ENCODE results near the gene PRSS1. TPM values are rescaled to one million over a fixed set of nuclear protein-coding genes. Genes with fewer than 3 reads are reported as not detected.

PRSS1 gene
- polyA plus RNA-seq, 1 donor from 2014 or later = not detected

DNA sequence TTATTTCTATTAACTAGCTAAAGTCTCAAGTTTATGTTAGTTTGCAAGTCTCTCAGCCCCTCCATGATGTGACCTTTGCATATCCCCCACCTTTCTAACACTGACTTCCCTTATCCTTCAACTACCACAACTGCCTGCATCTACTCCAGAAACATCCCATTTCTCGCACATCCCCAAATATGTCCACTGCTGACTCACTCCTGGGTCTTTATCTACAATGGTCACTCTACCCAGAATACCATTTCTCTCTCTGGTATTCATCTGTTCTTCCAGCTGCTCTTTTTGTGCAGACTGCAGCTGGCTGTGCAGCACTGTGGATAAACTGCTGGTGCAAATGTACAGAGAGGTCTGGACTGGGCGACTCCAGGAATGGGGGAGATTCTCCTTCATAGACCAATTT, 32.7 kb upstream of the PRSS1 start:
- Histone ChIP-seq H2AFZ (ENCODE audit: low read depth, low read length) (no peak overlapping the region), H3F3A (ENCODE audit: insufficient read depth, low read length, poor library complexity, severe bottlenecking) (no peaks in the 10 kb centered on the region), H3K9me2 (ENCODE audit: insufficient read depth, low read length) (no peaks in the 10 kb centered on the region), H3K36me3 (ENCODE audit: insufficient read depth, low read length) (no peaks in the 10 kb centered on the region), H3K79me2 (replicated peaks; ENCODE audit: insufficient read depth, low read length) (no peaks in the 10 kb centered on the region), H3K9ac (ENCODE audit: low read length) (no peak overlapping the region), H4K20me1 (ENCODE audit: insufficient read depth) (no peaks in the 10 kb centered on the region), H3K4me3 (ENCODE audit: low read length) (no peak overlapping the region), H3K27me3 (ENCODE audit: insufficient read depth, low read depth, low read length) (no peaks in the 10 kb centered on the region), H3K27ac (ENCODE audit: low read length) (no peak overlapping the region), H3K9me3 (ENCODE audit: low read length) (no peaks in the 10 kb centered on the region), H3K4me2 (ENCODE audit: low read length) (no peak overlapping the region)
- TF ChIP-seq POLR2AphosphoS5 (IDR thresholded peaks at IDR 0.05) = no peak
- TF ChIP-seq RAD21 (conservative IDR thresholded peaks at IDR 0.05) = no peak
- TF ChIP-seq EP300 (conservative IDR thresholded peaks at IDR 0.05; ENCODE audit: poor library complexity, severe bottlenecking) = no peak
- no peak for TF ChIP-seq TAF1 (IDR thresholded peaks at IDR 0.05; ENCODE audit: low read depth)

DNA sequence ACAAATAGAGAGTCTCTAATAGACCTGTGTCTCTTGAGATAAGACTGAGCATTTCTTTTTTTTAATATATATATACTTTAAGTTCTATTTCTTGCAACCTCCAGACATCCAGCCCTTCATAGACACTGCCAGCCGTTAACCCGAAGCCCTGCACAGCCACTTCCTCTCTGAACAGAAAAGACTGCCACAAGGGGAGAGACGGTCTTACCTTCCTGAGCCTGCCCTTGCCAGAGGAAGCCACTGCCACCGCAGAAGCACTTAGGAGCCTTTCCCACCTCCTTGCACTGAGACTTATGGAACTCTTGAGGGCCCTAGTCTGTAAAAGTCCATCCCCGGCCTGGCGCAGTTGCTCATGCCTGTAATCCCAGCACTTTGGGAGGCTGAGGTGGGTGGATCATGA, 31.8 kb upstream of the PRSS1 start:
- no peak overlapping the region for H2AFZ ChIP-seq (ENCODE audit: low read depth, low read length)
- H3K9me2 ChIP-seq (ENCODE audit: insufficient read depth, low read length) = no peaks in the 10 kb centered on the region
- no peak overlapping the region for H3K27ac ChIP-seq (ENCODE audit: low read length)
- no peak overlapping the region for H3K4me3 ChIP-seq (ENCODE audit: low read length)
- H3K9ac ChIP-seq (ENCODE audit: low read length) = no peak overlapping the region
- H3F3A ChIP-seq (ENCODE audit: insufficient read depth, low read length, poor library complexity, severe bottlenecking) = no peaks in the 10 kb centered on the region
- H3K4me2 ChIP-seq (ENCODE audit: low read length) = no peak overlapping the region
- no peaks in the 10 kb centered on the region for H3K27me3 ChIP-seq (ENCODE audit: insufficient read depth, low read depth, low read length)
- TF ChIP-seq MXI1 (conservative IDR thresholded peaks at IDR 0.05; ENCODE audit: poor library complexity, severe bottlenecking) (no peak), CTCF (IDR thresholded peaks at IDR 0.05; ENCODE audit: poor library complexity, severe bottlenecking) (no peak), POLR2AphosphoS5 (IDR thresholded peaks at IDR 0.05) (no peak), EP300 (conservative IDR thresholded peaks at IDR 0.05; ENCODE audit: poor library complexity, severe bottlenecking) (no peak), TAF1 (IDR thresholded peaks at IDR 0.05; ENCODE audit: low read depth) (no peak), EZH2 (IDR thresholded peaks at IDR 0.05; ENCODE audit: borderline replicate concordance, insufficient read depth, low read length, poor library complexity, severe bottlenecking) (no peak), RAD21 (conservative IDR thresholded peaks at IDR 0.05) (no peak), REST (IDR thresholded peaks at IDR 0.05; ENCODE audit: borderline replicate concordance) (no peak), SMC3 (conservative IDR thresholded peaks at IDR 0.05; ENCODE audit: poor library complexity) (no peak)
- no peaks in the 10 kb centered on the region for H3K79me2 ChIP-seq (replicated peaks; ENCODE audit: insufficient read depth, low read length)
- H4K20me1 ChIP-seq (ENCODE audit: insufficient read depth) = no peaks in the 10 kb centered on the region
- H3K36me3 ChIP-seq (ENCODE audit: insufficient read depth, low read length) = no peaks in the 10 kb centered on the region
- no peaks in the 10 kb centered on the region for H3K9me3 ChIP-seq (ENCODE audit: low read length)

DNA sequence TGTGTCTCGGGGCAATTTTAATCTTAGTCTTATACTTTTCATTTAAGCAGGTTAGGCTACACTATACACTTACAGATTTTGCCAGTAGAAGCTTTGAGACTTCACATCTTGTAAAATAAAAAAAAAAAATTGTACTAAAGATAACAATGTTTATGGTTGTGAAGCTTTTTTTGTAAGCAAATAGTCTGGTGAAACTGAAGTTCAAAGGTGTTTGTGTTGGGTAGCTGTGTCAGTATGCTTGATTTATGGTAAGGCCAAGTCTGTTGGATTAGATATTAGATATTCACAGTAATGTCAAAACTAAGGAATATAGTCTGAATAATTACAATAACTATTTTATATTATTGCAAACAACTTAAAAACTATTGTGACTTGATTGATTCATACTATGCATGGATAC, 31.0 kb upstream of the PRSS1 start:
- Histone ChIP-seq H2AFZ (ENCODE audit: low read depth, low read length) (no peak overlapping the region), H3F3A (ENCODE audit: insufficient read depth, low read length, poor library complexity, severe bottlenecking) (no peaks in the 10 kb centered on the region), H3K9me2 (ENCODE audit: insufficient read depth, low read length) (no peaks in the 10 kb centered on the region), H3K9ac (ENCODE audit: low read length) (no peak overlapping the region), H3K27ac (ENCODE audit: low read length) (no peak overlapping the region), H3K9me3 (ENCODE audit: low read length) (no peaks in the 10 kb centered on the region), H3K27me3 (ENCODE audit: insufficient read depth, low read depth, low read length) (no peaks in the 10 kb centered on the region), H3K4me2 (ENCODE audit: low read length) (no peak overlapping the region), H4K20me1 (ENCODE audit: insufficient read depth) (no peaks in the 10 kb centered on the region), H3K4me3 (ENCODE audit: low read length) (no peak overlapping the region), H3K36me3 (ENCODE audit: insufficient read depth, low read length) (no peaks in the 10 kb centered on the region), H3K79me2 (replicated peaks; ENCODE audit: insufficient read depth, low read length) (no peaks in the 10 kb centered on the region)
- no peak for TF ChIP-seq CTCF (IDR thresholded peaks at IDR 0.05; ENCODE audit: poor library complexity, severe bottlenecking)
- no peak for TF ChIP-seq EZH2 (IDR thresholded peaks at IDR 0.05; ENCODE audit: borderline replicate concordance, insufficient read depth, low read length, poor library complexity, severe bottlenecking)
- TF ChIP-seq SMC3 (conservative IDR thresholded peaks at IDR 0.05; ENCODE audit: poor library complexity) = no peak
- no peak for TF ChIP-seq RAD21 (conservative IDR thresholded peaks at IDR 0.05)
